Measurements from ENCODE around the gene SMNDC1. TPM values are rescaled to one million over a fixed set of nuclear protein-coding genes. Genes with fewer than 3 reads are reported as not detected.
A peak's percentile ranks its signal among the peaks of the same experiment; 100 is the strongest.

Gene SMNDC1
- total RNA-seq, 3 donors from 2014 or later = 11.5 to 16.0 (median 13.4) TPM

DNA sequence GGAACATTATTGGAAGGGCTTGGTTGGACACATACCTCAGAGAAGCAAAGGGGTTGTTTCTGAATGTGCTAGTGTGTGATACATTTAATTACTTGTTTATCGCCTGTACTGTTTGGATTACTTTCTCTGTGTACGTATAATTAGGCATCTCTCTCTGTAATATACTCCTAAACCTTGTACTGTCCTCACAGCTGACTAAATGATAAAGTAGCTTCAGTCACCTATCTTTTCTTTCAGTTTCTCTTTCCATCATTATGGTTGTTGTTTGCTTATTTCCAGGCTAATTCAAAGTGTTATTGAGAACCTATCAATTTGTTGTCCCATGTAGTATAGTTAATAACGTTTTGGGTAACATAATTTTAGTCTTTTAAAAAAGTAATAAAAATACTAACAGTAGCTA lies 63.3 kb downstream of the SMNDC1 start:
- TF ChIP-seq POLR2AphosphoS5 (IDR thresholded peaks at IDR 0.05) = no peak
- TF ChIP-seq, protein P1, sequence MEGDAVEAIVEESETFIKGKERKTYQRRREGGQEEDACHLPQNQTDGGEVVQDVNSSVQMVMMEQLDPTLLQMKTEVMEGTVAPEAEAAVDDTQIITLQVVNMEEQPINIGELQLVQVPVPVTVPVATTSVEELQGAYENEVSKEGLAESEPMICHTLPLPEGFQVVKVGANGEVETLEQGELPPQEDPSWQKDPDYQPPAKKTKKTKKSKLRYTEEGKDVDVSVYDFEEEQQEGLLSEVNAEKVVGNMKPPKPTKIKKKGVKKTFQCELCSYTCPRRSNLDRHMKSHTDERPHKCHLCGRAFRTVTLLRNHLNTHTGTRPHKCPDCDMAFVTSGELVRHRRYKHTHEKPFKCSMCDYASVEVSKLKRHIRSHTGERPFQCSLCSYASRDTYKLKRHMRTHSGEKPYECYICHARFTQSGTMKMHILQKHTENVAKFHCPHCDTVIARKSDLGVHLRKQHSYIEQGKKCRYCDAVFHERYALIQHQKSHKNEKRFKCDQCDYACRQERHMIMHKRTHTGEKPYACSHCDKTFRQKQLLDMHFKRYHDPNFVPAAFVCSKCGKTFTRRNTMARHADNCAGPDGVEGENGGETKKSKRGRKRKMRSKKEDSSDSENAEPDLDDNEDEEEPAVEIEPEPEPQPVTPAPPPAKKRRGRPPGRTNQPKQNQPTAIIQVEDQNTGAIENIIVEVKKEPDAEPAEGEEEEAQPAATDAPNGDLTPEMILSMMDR (IDR thresholded peaks at IDR 0.05) = no peak
- TF ChIP-seq POLR2A (IDR thresholded peaks at IDR 0.05) = no peak
- peak overlapping the region in 1 of 2 donors; percentile 45 for H3K27ac ChIP-seq
- peaks cover 4% of the 10 kb centered on the region in 2 donors for H3K4me1 ChIP-seq
- no peak for DNase-seq (ENCODE audit: low spot score in 2 of 2)
- no peaks in the 10 kb centered on the region for H3K9me3 ChIP-seq
- H3K36me3 ChIP-seq = peaks cover 3% of the 10 kb centered on the region
- no peak overlapping the region for H3K4me3 ChIP-seq
- intact Hi-C loops (cut with DNase I; ENCODE audit: low total_unique reads) = no loop called here
- no peaks in the 10 kb centered on the region for H3K27me3 ChIP-seq

Other genes starting within 250 kb of the SMNDC1 start
- 100 to 1,000 TPM in 1 of 3 donors, 10 to 100 TPM in 2; 75.4 to 137 (median 79.5) TPM for gene MXI1, start 97.3 kb downstream of the SMNDC1 start, total RNA-seq
- gene DUSP5, start 193.0 kb upstream of the SMNDC1 start, total RNA-seq = 10 to 100 TPM in 2 of 3 donors, 1 to 10 TPM in 1; 3.8 to 35.4 (median 26.9) TPM